ENCODE measurements around the gene DUSP1.
A peak's percentile ranks its signal among the peaks of the same experiment; 100 is the strongest.

The DUSP1 gene

DNA sequence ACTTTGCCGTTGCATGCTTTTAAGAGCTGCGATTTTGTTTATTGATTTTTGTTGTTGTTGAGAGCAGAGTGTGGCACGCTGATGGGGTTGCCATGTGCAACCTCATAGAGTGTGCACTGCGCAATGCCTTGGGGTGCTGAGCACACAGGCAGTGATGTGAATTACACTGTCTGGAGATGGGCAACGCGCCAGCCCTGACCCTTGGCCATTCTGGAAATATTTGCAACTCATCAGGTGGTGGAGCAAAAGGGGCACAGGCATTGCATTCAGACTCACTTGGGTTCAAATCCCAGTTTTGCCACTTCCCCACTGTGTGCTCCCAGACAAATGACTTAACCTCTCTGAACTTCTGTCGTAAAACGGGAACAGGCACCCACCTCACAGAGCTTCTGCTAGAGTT lies 25.6 kb downstream of the DUSP1 start:
- no peaks in the 10 kb centered on the region for H3K36me3 ChIP-seq
- H3K9me3 ChIP-seq (ENCODE audit: severe bottlenecking), result peaks cover 12% of the 10 kb centered on the region
- H3K4me3 ChIP-seq (ENCODE audit: low read depth, low read length), result no peak overlapping the region
- H3K27ac ChIP-seq, result no peak overlapping the region
- no peak for DNase-seq
- H3K27me3 ChIP-seq (ENCODE audit: insufficient read depth, low read depth, severe bottlenecking), result no peaks in the 10 kb centered on the region
- no peak for TF ChIP-seq CTCF (IDR thresholded peaks at IDR 0.05; ENCODE audit: low read depth, low read length)

DNA sequence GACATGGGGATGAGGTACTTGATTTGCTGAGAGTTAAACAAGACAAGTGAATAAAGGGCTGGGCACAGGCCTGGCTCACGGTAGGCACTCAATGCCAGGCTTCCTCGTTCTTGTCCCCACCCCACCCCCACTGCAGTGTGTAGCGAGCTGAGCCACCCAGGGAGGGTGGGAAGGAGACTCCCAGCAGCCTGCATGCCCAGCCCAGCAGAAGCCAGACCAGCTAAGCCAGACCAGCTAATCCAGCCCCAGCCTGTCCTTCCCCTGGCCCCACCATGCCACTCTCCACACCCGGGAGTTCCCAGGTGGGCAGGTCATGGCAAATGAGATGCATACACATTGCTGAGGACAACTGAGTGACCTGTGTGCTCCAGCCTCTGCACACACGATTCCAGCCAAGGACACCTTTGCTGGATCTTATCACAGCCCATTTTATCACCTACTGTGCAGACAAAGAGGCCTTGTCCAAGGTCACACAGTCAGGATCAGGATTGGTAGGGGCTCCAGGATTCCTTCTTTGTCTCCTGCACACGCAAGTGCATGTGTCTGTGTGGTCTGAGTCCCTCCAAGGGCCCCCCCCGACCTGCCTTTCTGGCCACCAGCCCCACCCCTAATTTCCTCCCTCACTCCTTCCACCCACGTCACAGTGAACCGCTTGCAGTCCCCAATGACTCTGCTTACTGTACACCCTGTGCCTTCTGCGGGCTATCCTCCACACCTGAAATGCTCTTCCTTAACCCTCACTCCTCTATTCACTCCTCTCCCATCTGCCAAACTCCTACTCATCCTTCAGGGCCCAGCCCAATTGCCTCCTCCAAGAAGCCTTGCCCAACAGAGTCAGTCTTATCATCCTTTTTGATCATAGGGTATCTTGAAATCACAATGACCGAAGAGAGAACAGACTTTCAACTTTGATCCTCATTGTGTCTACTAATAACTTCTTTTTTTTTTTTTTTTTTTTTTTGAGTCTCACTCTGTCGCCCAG lies 26.6 kb downstream of the DUSP1 start:
- Histone ChIP-seq H3K9me3 (ENCODE audit: severe bottlenecking) (peaks cover 12% of the 10 kb centered on the region), H3K27ac (no peak overlapping the region), H3K36me3 (no peaks in the 10 kb centered on the region), H3K4me3 (ENCODE audit: low read depth, low read length) (no peak overlapping the region), H3K27me3 (ENCODE audit: insufficient read depth, low read depth, severe bottlenecking) (no peaks in the 10 kb centered on the region)
- peak; percentile 54 for DNase-seq
- no peak for TF ChIP-seq CTCF (IDR thresholded peaks at IDR 0.05; ENCODE audit: low read depth, low read length)

- H3K9me3 ChIP-seq (ENCODE audit: severe bottlenecking), result peaks cover 12% of the 10 kb centered on the region
- H3K27me3 ChIP-seq (ENCODE audit: insufficient read depth, low read depth, severe bottlenecking), result no peaks in the 10 kb centered on the region
- H3K36me3 ChIP-seq, result no peaks in the 10 kb centered on the region
- H3K27ac ChIP-seq, result no peak overlapping the region
- TF ChIP-seq CTCF (IDR thresholded peaks at IDR 0.05; ENCODE audit: low read depth, low read length), result no peak
- DNase-seq, result no peak
- H3K4me3 ChIP-seq (ENCODE audit: low read depth, low read length), result no peak overlapping the region
Measured at GRCh38 chr5:172743112-172743959, 27.7 kb downstream of the DUSP1 start.

DNA sequence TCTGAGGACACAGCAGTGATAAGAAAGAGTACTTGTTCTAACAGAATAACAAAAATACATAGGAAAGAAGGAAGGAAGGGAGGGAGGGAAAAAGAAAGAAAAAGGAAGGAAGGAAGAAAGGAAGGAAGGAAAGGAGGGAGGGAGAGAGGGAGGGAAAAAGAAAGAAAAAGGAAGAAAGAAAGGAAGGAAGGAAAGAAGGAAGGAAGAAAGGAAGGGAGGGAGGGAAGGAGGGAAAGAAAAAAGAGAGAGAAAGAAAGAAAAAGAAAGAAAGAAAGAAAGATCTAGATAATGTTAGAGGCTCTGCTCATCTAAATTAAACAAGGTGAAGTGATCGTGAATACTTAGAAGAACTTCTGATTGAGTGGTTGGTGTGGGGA lies 29.8 kb downstream of the DUSP1 start:
- Histone ChIP-seq H3K36me3 (no peaks in the 10 kb centered on the region), H3K27ac (no peak overlapping the region), H3K27me3 (ENCODE audit: insufficient read depth, low read depth, severe bottlenecking) (no peaks in the 10 kb centered on the region), H3K4me3 (ENCODE audit: low read depth, low read length) (no peak overlapping the region), H3K9me3 (ENCODE audit: severe bottlenecking) (no peaks in the 10 kb centered on the region)
- DNase-seq, result no peak
- no peak for TF ChIP-seq CTCF (IDR thresholded peaks at IDR 0.05; ENCODE audit: low read depth, low read length)

DNA sequence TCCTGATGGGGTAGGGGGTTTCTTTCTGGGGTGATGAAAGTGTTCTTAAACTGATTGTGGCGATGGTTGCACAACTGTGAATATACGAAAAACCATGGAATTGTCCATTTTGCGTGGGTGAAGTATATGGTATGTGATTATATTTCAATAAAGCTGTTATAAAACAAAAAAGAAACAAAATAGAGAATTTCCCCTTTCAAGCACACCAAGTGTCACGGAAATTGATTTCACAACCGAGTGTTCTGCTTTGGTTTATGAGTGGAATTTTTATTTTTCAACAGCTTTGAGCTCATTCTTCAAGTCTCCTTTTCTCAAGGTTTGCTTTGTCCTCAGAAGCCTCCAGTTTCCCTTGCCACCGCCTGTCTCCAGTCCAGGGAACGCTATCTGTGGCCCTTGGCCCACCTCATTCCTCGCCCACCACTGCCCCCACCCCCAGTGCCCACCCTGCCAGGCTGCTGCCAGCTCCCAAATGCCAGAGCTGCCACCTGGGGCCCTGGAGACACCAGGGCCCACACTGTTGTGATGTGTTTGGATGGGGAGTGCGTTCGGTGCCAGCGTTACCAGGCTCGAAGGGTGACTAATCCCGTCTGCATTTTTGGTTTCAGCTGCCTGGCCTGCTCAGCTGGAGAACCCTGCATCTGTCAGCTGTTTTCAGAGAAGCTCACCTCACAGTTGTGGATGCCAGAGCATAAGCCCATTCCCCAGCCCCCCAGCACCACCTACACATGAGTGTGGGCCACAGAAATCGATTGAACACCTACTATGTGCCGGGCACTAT lies 30.4 kb downstream of the DUSP1 start:
- TF ChIP-seq CTCF (IDR thresholded peaks at IDR 0.05; ENCODE audit: low read depth, low read length), result no peak
- Histone ChIP-seq H3K27ac (no peak overlapping the region), H3K27me3 (ENCODE audit: insufficient read depth, low read depth, severe bottlenecking) (no peaks in the 10 kb centered on the region), H3K36me3 (no peaks in the 10 kb centered on the region), H3K9me3 (ENCODE audit: severe bottlenecking) (no peaks in the 10 kb centered on the region), H3K4me3 (ENCODE audit: low read depth, low read length) (no peak overlapping the region)
- DNase-seq, result no peak

Measured in WERI-Rb-1 (cell line).